Urothelium cell line (cell line): Measurements from ENCODE around the gene RPP25.
"Not testable (repeated sequence)": the region's sequence is repeated elsewhere in the genome, so short reads cannot be mapped to it uniquely, and the experiment has no call there.

Experiments
- DNase-seq: peaks from one replicate; pipeline ENCODE4 v3.0.0; 2011; ENCODE audit warnings: low spot score, mixed read lengths
- FAIRE-seq: peaks from 2 replicates; lab custom pipeline; 2011; peaks lifted over from hg19 to GRCh38; lab: Jason Lieb, UNC

The RPP25 gene

DNA sequence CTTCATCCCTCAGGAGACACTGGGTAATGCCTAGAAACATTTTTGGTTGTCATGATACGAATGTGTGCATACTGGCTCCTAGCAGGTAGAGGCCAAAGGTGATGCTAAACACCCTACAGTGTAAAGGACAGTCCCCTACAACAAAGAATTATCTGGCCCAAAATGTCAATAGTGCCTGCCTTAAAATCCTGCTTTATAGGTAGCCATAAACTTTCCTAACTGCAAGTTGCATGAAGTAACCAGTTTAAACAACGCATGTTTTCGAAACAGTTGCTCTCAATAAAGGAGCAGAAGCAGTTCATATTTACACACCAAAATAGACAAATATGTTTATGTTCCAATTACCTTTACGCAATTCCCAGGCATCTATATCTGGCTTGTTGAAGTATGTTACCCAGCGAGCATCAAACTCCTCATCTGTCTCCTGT, 27.8 kb downstream of the RPP25 start:
- no peak for FAIRE-seq
- DNase-seq, result no peak

DNA sequence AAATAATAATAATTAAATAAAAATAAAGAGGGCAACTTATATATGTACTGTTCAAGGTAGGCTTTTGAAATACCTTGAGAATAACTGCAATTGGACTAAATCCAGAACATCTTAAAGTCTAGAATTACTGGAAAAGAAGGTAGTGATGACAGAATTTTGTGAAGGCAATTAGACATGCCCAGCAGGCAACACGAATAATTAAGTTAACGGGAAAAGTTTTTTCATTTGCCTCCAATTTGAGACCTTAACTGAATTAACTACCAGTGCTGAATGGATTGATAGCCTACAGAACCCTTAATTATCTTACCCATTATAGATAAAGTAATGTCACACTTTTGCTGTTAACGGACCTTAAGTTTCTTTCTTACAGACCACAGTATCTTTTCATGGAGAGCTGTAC, 32.0 kb downstream of the RPP25 start:
- FAIRE-seq (no peak), DNase-seq (no peak)

DNA sequence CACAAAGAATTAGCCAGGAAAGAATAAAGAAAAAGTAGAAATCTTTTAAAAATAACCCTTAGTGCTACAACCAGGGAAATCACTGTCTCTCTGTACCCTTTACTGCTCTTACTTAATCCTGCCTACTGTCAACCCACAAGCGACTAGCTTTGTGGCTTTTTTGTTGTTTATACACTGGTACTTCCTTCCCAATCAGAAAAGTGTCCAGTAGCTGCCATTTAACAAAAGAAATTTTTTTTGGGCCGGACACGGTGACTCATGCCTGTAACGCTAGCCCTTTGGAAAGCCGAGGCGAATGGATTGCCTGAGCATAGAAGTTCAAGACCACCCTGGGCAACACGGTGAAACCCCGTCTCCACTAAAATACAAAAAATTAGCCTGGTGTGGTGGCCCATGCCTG, 36.1 kb downstream of the RPP25 start:
- FAIRE-seq, result no peak
- no peak for DNase-seq

DNA sequence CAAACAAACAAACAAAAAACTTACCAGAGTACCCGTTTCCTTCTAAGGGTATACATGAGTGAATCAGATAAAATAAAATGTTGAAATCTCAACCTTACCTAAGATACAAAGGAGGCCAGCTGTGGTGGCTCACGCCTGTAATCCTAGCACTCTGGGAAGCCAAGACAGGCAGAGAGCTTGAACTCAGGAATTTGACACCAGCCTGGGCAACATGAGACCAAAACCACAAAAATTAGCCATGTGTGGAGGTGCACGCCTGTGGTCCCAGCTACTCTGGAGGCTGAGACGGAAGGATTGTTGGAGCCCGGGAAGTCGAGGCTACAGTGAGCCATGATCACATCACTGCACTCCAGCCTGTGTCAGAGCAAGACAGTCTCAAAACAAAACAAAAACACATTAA, 38.9 kb downstream of the RPP25 start:
- DNase-seq (no peak), FAIRE-seq (no peak)

DNA sequence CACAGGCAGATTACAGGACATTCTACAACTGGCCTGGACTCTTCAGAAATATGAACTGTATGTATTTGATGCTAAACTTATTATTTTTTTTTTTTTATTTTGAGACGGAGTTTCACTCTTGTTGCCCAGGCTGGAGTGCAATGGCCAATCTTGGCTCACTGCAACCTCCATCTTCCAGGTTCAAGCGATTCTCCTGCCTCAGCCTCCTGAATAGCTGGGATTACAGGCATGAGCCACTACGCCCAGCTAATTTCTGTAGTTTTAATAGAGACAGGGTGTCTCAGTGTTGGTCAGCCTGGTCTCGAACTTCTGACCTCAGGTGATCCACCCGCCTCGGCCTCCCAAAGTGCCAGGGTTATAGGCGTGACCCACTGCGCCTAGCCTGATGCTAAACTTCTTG, 42.8 kb downstream of the RPP25 start:
- not testable (repeated sequence) for FAIRE-seq, DNase-seq

DNA sequence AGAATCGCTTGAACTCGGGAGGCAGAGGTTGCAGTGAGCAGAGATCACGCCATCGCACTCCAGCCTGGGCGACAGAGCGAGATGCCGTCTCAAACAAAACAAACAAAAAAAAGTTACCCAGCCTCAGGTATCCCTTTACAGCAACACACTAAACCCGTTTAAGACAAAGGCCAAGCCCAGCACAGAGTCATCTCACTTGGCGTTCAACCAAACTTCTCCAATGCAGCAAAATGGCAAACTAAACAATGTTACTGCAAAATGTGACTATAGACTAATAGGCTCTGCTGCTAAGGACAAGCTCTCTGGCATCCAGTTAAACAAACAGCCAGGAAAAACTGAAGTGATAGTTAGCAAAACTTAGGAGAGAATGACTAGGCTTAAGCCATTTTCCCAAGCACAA, 43.5 kb downstream of the RPP25 start:
- no peak for DNase-seq

DNA sequence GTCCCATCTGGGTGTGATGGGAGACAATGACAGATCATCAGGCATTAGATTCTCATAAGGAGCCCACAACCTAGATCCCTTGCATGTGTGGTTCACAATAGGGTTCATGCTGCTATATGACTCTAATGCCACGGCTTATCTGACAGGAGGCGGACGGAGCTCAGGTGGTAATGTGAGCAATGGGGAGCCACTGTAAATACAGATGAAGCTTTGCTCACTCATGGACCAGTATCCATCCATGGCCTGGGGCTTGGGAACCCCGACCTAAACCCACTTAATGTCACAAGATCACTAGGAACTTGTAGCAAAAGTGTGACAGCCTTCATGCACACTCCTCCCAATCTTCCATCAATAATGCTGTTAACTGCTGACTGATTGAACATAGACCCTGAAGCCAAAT, 47.9 kb downstream of the RPP25 start:
- FAIRE-seq (no peak), DNase-seq (no peak)

More for the DNA sequence above, 43.5 kb downstream of the RPP25 start:
- no peak for FAIRE-seq

DNA sequence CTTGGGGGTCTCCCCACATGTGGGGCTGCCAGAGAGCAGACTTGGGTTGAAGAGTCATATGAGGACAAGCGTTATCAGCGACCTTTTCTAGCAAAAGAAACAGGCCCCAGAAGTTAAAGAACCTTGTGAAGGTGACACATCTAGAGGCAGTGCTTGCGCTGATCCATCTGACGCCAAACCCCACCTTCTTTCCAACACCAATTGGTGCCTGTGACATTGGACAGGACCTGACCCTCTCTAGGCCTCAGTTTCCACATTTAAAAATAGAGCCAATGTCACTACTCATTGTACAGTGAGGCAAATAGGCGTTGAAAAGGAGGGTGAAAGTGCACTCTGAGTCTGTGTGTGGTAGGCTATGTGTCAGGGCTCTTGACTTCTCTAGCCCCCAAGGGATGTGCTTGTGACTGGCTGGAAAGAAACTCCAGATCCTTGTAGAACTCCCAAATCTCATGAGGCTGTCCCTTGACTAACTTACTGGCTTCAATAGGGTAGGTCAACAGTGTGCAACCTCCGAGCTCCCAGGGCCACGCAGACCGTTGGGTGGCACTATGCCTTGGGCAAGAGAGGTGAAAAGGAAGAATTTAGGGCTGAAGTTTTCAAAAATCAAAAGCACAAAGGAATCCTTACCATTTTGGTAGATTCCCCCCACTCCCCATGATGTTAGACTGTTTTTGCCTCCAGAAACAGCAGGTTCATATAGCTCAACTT, 49.3 kb downstream of the RPP25 start:
- FAIRE-seq, result no peak
- DNase-seq, result no peak

DNA sequence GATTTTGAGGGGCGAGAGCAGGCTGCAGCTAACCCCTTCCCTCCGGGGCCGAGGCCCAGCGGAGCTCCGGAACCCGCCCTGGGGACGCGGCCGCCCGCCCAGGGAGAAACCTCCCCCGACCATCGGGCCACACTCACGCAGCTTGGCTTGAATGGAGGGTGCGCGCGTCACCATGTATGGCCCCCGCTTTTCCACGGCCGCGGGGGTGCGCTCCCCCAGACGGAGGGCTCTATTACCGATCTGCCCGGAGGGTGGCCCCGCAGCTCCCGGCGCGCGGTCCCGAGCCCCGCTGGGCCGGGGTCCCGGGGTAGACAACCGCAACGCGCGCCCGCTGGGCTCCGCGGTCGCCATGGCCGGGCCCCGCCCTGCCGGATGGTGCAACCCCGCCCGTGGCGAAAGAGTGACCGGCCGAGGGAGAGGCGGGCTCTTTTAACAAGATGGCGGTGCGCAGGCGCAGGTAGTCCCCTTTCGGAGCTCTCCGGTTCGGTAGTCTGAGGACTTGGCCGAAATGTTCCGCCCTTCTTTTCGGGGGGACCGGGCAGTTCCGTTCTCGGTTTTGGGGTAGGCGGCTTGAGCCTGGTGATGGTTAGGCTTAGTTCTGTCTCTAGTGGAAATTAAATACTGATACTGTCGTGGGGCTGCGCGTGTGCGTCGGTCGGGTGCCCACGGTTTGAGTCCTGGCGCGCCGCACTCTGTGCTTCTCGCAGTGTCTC, 50.0 kb downstream of the RPP25 start, which contains the start of gene FAM219B:
Gene FAM219B, minus strand, starts transcription at position 402 of the 713 bp plus-strand sequence. Its CDS starts 51 bp downstream, at position 351.
- no peak for FAIRE-seq
- peak; percentile 92 for DNase-seq

DNA sequence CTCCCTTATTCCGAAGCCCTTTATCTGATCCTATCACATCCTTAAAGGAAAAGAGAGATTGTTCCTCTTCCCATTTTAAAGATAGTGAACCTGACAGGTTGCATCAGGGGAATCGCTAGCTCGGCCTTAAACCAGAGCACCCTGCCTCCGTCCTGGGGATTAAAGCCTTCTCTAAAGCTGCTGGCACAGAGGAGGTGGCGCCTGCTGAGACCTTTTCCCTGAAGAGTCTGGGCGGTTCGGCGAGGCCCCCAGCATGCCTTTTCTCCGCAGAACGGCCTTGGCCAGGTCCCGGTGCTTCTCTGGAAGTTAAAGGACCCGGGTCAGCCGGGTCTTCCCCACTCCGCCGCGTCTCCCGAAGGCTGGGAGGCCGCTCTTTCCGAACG, 50.5 kb downstream of the RPP25 start:
- FAIRE-seq, result no peak
- DNase-seq, result peak; percentile 35
